ENCODE measurements around the gene RNF208.

- TF ChIP-seq CTCF (IDR thresholded peaks at IDR 0.05), result no peak
- TF ChIP-seq POLR2A (IDR thresholded peaks at IDR 0.05), result no peak
Measured at GRCh38 chr9:137211532-137211931, 10.5 kb downstream of the RNF208 start.
